ENCODE results near the gene HPRT1. TPM values are rescaled to one million over a fixed set of nuclear protein-coding genes. Genes with fewer than 3 reads are reported as not detected.
A peak's percentile ranks its signal among the peaks of the same experiment; 100 is the strongest.

HPRT1 gene
- total RNA-seq, 1 donor from 2014 or later = 9.6 TPM

- no peak for DNase-seq (ENCODE audit: low read depth)
- H3K27me3 ChIP-seq (ENCODE audit: control insufficient read depth, insufficient read depth, low read length) = no peaks in the 10 kb centered on the region
- H3K36me3 ChIP-seq (ENCODE audit: control insufficient read depth, insufficient read depth, low read length) = no peaks in the 10 kb centered on the region
- TF ChIP-seq CTCF (IDR thresholded peaks at IDR 0.05; ENCODE audit: insufficient read depth, low read length, poor library complexity, severe bottlenecking) = no peak
- H3K4me3 ChIP-seq (ENCODE audit: low read depth, low read length) = peak overlapping the region; percentile 77
Observed at GRCh38 chrX:134548257-134549201, 88.6 kb downstream of the HPRT1 start.

Other genes starting within 250 kb of the HPRT1 start
- 0.21 and 0.63 TPM in 2 replicates for gene CCDC160, start 223.0 kb upstream of the HPRT1 start, total RNA-seq
- 29.0 and 32.5 TPM in 2 replicates for gene PHF6, start 86.9 kb upstream of the HPRT1 start, total RNA-seq
- not detected in 2 replicates for gene PLAC1, start 198.3 kb downstream of the HPRT1 start, total RNA-seq

All from kidney epithelial cell (primary cell).